H9 (cell line): ENCODE data around the gene FHOD3. TPM values are rescaled to one million over a fixed set of nuclear protein-coding genes. Genes with fewer than 3 reads are reported as not detected.

Experiments used
- DNase-seq: peaks from one replicate; pipeline ENCODE4 v3.0.0-alpha.2; 2017
- H2AFZ ChIP-seq: one replicate; pipeline ENCODE4 v1.6.1; 2013; ENCODE audit warnings: mild to moderate bottlenecking, low read length, control low read depth, moderate library complexity
- H2AK5ac ChIP-seq: 2 replicates; pipeline ENCODE4 v1.6.1; 2013; ENCODE audit warnings: low read length, control low read depth, mixed read lengths; ENCODE audit not compliant: insufficient read length
- H2BK120ac ChIP-seq: one replicate; pipeline ENCODE4 v1.6.1; 2013; ENCODE audit warnings: low read depth, mild to moderate bottlenecking, low read length, control low read depth, inconsistent platforms; ENCODE audit not compliant: poor library complexity, severe bottlenecking
- H2BK12ac ChIP-seq: 2 replicates; pipeline ENCODE4 v1.6.1; 2013; ENCODE audit warnings: low read length, control low read depth, mixed read lengths, low read depth; ENCODE audit not compliant: insufficient read length
- H2BK15ac ChIP-seq: 2 replicates; pipeline ENCODE4 v1.6.1; 2013; ENCODE audit warnings: low read depth, low read length, control low read depth
- H2BK20ac ChIP-seq: one replicate; pipeline ENCODE4 v1.6.1; 2013; ENCODE audit warnings: low read depth, mild to moderate bottlenecking, low read length, control low read depth, inconsistent platforms; ENCODE audit not compliant: poor library complexity, severe bottlenecking
- H2BK5ac ChIP-seq: 2 replicates; pipeline ENCODE4 v1.6.1; 2013; ENCODE audit warnings: low read length, control low read depth, mixed read lengths; ENCODE audit not compliant: insufficient read length
- H3K14ac ChIP-seq: 2 replicates; pipeline ENCODE4 v1.6.1; 2013; ENCODE audit warnings: low read length, control low read depth; ENCODE audit not compliant: insufficient read depth
- H3K18ac ChIP-seq: 2 replicates; pipeline ENCODE4 v1.6.1; 2013; ENCODE audit warnings: low read depth, mild to moderate bottlenecking, mixed read lengths, low read length, control low read depth; ENCODE audit not compliant: insufficient read length
- H3K23ac ChIP-seq: 2 replicates; pipeline ENCODE4 v1.6.1; 2013; ENCODE audit warnings: low read length, control low read depth, mixed read lengths, low read depth; ENCODE audit not compliant: insufficient read length
- H3K23me2 ChIP-seq: 2 replicates; pipeline ENCODE4 v1.6.1; 2013; ENCODE audit warnings: low read depth, mild to moderate bottlenecking, mixed read lengths, low read length, control low read depth; ENCODE audit not compliant: insufficient read length, poor library complexity, severe bottlenecking
- H3K27ac ChIP-seq: 2 replicates; pipeline ENCODE4 v1.5.1; 2013; ENCODE audit warnings: low read length, control low read depth, mixed read lengths, low read depth; ENCODE audit not compliant: insufficient read length
- H3K27me3 ChIP-seq: 2 replicates; pipeline ENCODE4 v1.6.1; 2013; ENCODE audit warnings: low read length, control low read depth, inconsistent platforms; ENCODE audit not compliant: insufficient read depth
- H3K4ac ChIP-seq: 2 replicates; pipeline ENCODE4 v1.6.1; 2013; ENCODE audit warnings: low read depth, mild to moderate bottlenecking, control low read depth, inconsistent platforms, low read length, moderate library complexity
- H3K4me1 ChIP-seq: 2 replicates; pipeline ENCODE4 v1.6.1; 2013; ENCODE audit warnings: low read length, control low read depth, inconsistent platforms; ENCODE audit not compliant: insufficient read depth
- H3K4me2 ChIP-seq: 2 replicates; pipeline ENCODE4 v1.6.1; 2013; ENCODE audit warnings: low read length, control low read depth, mixed read lengths; ENCODE audit not compliant: insufficient read length, insufficient read depth
- H3K56ac ChIP-seq: 2 replicates; pipeline ENCODE4 v1.6.1; 2013; ENCODE audit warnings: low read depth, mild to moderate bottlenecking, mixed read lengths, low read length, control low read depth; ENCODE audit not compliant: insufficient read length
- H3K79me1 ChIP-seq: 2 replicates; pipeline ENCODE4 v1.6.1; 2013; ENCODE audit warnings: low read depth, mild to moderate bottlenecking, moderate library complexity, low read length, control low read depth, inconsistent platforms; ENCODE audit not compliant: insufficient read depth, poor library complexity, severe bottlenecking
- H3K79me2 ChIP-seq: 2 replicates; pipeline ENCODE4 v1.6.1; 2013; ENCODE audit warnings: low read length, control low read depth, inconsistent platforms; ENCODE audit not compliant: insufficient read depth
- H3K9ac ChIP-seq: 2 replicates; pipeline ENCODE4 v1.6.1; 2013; ENCODE audit warnings: low read length, control low read depth, mixed read lengths; ENCODE audit not compliant: insufficient read length; ENCODE audit errors: extremely low read depth
- H3K9me3 ChIP-seq: one replicate; pipeline ENCODE4 v1.6.1; 2013; ENCODE audit warnings: low read depth, low read length, inconsistent platforms; ENCODE audit not compliant: control insufficient read depth
- H3T11ph ChIP-seq: one replicate; pipeline ENCODE4 v1.6.1; 2013; ENCODE audit warnings: mild to moderate bottlenecking, low read length, control low read depth, inconsistent platforms
- H4K20me1 ChIP-seq: one replicate; pipeline ENCODE4 v1.6.1; 2013; ENCODE audit not compliant: control insufficient read depth, insufficient read length, insufficient read depth
- H4K5ac ChIP-seq: 2 replicates; pipeline ENCODE4 v1.6.1; 2013; ENCODE audit warnings: low read depth, mild to moderate bottlenecking, mixed read lengths, low read length, control low read depth; ENCODE audit not compliant: insufficient read length
- H4K8ac ChIP-seq: replicated peaks from 2 replicates; pipeline ENCODE4 v1.6.1; 2013; ENCODE audit warnings: low read length, control low read depth, mixed read lengths, low read depth; ENCODE audit not compliant: insufficient read length
- H4K91ac ChIP-seq: 2 replicates; pipeline ENCODE4 v1.6.1; 2013; ENCODE audit warnings: low read depth, mild to moderate bottlenecking, moderate library complexity, mixed read lengths, low read length, control low read depth; ENCODE audit not compliant: insufficient read length
- H3K27ac Mint-ChIP-seq, 3 experiments: 2 replicates in 2 of 3; 3 replicates in 1 of 3; pipeline ENCODE4 v1.8.0; 2020 to 2021; ENCODE audit warnings: mixed read lengths in 3 of 3, mild to moderate bottlenecking in 1 of 3, moderate library complexity in 1 of 3
- H3K27me3 Mint-ChIP-seq: 2 replicates; pipeline ENCODE4 v1.8.0; 2021; ENCODE audit warnings: low read depth, mild to moderate bottlenecking, moderate library complexity, mixed read lengths
- H3K36me3 Mint-ChIP-seq, 3 experiments: 2 replicates in 2 of 3; 3 replicates in 1 of 3; pipeline ENCODE4 v1.8.0; 2020 to 2021; ENCODE audit warnings: low read depth in 3 of 3, mixed read lengths in 3 of 3; ENCODE audit not compliant: insufficient read depth in 1 of 3
- H3K4me1 Mint-ChIP-seq, 2 experiments: 2 replicates each; pipeline ENCODE4 v1.8.0; 2020; ENCODE audit warnings: mixed read lengths in 2 of 2
- H3K4me3 Mint-ChIP-seq, 2 experiments: 2 replicates in 1 of 2; 3 replicates in 1 of 2; pipeline ENCODE4 v1.8.0; 2020 to 2021; ENCODE audit warnings: mild to moderate bottlenecking in 2 of 2, mixed read lengths in 2 of 2, moderate library complexity in 1 of 2
- H3K9me3 Mint-ChIP-seq, 2 experiments: 2 replicates in 1 of 2; 3 replicates in 1 of 2; pipeline ENCODE4 v1.8.0; 2020; ENCODE audit warnings: mild to moderate bottlenecking in 2 of 2, mixed read lengths in 2 of 2, moderate library complexity in 1 of 2
- CTCF ChIP-seq: fragments of 200-600 bp; sonication (generic); conservative IDR thresholded peaks from 3 replicates; pipeline ENCODE4 v1.8.0; 2021; ENCODE audit warnings: antibody characterized with exemption, mild to moderate bottlenecking
- WGBS: extraction: QIAGEN DNeasy Blood & Tissue Kit; methylation state at CpG from one replicate; pipeline ENCODE4 v1.1.7; 2013; ENCODE audit warnings: missing lambda C conversion rate, low lambda C conversion rate, mixed read lengths; ENCODE audit not compliant: insufficient read length; ENCODE audit errors: extremely low coverage; 5-methylcytosine and 5-hydroxymethylcytosine counted together
- total RNA-seq: library from RNA; stranded (reverse); gene quantifications from 2 replicates; pipeline ENCODE4 v1.2.1, GENCODE V29; 2021

The FHOD3 gene
- total RNA-seq, 1 experiment from 2014 or later: 8.0 TPM

- H3K14ac ChIP-seq: no peak overlapping the region; the same call in 1 of the 2 replicates
- H4K91ac ChIP-seq: no peak overlapping the region
- H2BK12ac ChIP-seq: no peak overlapping the region
- H2BK20ac ChIP-seq: no peak overlapping the region
- H3K18ac ChIP-seq: no peak overlapping the region
- no peak overlapping the region for H4K5ac ChIP-seq
- no peak overlapping the region for H2BK5ac ChIP-seq
- H2BK120ac ChIP-seq: no peak overlapping the region
- H3K4ac ChIP-seq: no peak overlapping the region
- H3K4me1 Mint-ChIP-seq: peaks cover 40 to 52% of the 10 kb centered on the region in 2 experiments
- no peaks in the 10 kb centered on the region for H3K27me3 ChIP-seq
- H3K9ac ChIP-seq: no peak overlapping the region
- no peak for DNase-seq
- H2AFZ ChIP-seq: no peak overlapping the region
- H3K79me1 ChIP-seq: no peaks in the 10 kb centered on the region
- H3K36me3 Mint-ChIP-seq: no peaks in the 10 kb centered on the region
- H3K9me3 ChIP-seq: no peaks in the 10 kb centered on the region
- no peaks in the 10 kb centered on the region for H3K23me2 ChIP-seq
- TF ChIP-seq CTCF: no peak
- no peak overlapping the region for H4K8ac ChIP-seq
- H4K20me1 ChIP-seq: no peaks in the 10 kb centered on the region
- no peak overlapping the region for H2AK5ac ChIP-seq
- no peaks in the 10 kb centered on the region for H3K27me3 Mint-ChIP-seq
- WGBS: no CpG with 5 or more reads among the region's 4 CpGs
- H2BK15ac ChIP-seq: no peak overlapping the region
- no peak overlapping the region for H3K23ac ChIP-seq
- peaks cover 5% of the 10 kb centered on the region; the same call in 1 of the 2 replicates for H3K4me1 ChIP-seq
- H3K27ac Mint-ChIP-seq: no peak overlapping the region
- H3K9me3 Mint-ChIP-seq: no peaks in the 10 kb centered on the region
- H3T11ph ChIP-seq: no peak overlapping the region
- H3K4me3 Mint-ChIP-seq: no peak overlapping the region
- no peak overlapping the region for H3K56ac ChIP-seq
- no peaks in the 10 kb centered on the region for H3K79me2 ChIP-seq
- H3K27ac ChIP-seq: no peak overlapping the region
- H3K4me2 ChIP-seq: no peak overlapping the region
These were observed 271.0 kb downstream of the FHOD3 start for GRCh38 chr18:36568487-36568886.
